ENCODE results near the gene HDAC7.

HDAC7 gene

GRCh38 chr12:47793015-47793681 lies 26.6 kb downstream of the HDAC7 start:
- no peak for DNase-seq (ENCODE audit: low read depth)

- DNase-seq (ENCODE audit: low read depth), result no peak
Measured at GRCh38 chr12:47791874-47792273, 27.8 kb downstream of the HDAC7 start.

- no peak for DNase-seq (ENCODE audit: low read depth)
Measured at GRCh38 chr12:47791351-47791746, 28.4 kb downstream of the HDAC7 start.

- no peak for DNase-seq (ENCODE audit: low read depth)
Measured at GRCh38 chr12:47790676-47791350, 28.9 kb downstream of the HDAC7 start.

- DNase-seq (ENCODE audit: low read depth), result no peak
Measured at GRCh38 chr12:47789712-47790489, 29.8 kb downstream of the HDAC7 start.

GRCh38 chr12:47789141-47789540 lies 30.6 kb downstream of the HDAC7 start:
- no peak for DNase-seq (ENCODE audit: low read depth)

- DNase-seq (ENCODE audit: low read depth), result no peak
Measured at GRCh38 chr12:47787596-47788319, 31.9 kb downstream of the HDAC7 start.

GRCh38 chr12:47786662-47787280 lies 32.9 kb downstream of the HDAC7 start:
- no peak for DNase-seq (ENCODE audit: low read depth)

GRCh38 chr12:47785887-47786661 lies 33.6 kb downstream of the HDAC7 start:
- no peak for DNase-seq (ENCODE audit: low read depth)

- DNase-seq (ENCODE audit: low read depth), result no peak
Measured at GRCh38 chr12:47785036-47785886, 34.4 kb downstream of the HDAC7 start.

GRCh38 chr12:47783821-47784819 lies 35.6 kb downstream of the HDAC7 start:
- DNase-seq (ENCODE audit: low read depth), result no peak

GRCh38 chr12:47783024-47783755 lies 36.5 kb downstream of the HDAC7 start:
- DNase-seq (ENCODE audit: low read depth), result no peak

GRCh38 chr12:47782372-47782770 lies 37.3 kb downstream of the HDAC7 start:
- no peak for DNase-seq (ENCODE audit: low read depth)

- no peak for DNase-seq (ENCODE audit: low read depth)
Measured at GRCh38 chr12:47781479-47782371, 38.0 kb downstream of the HDAC7 start.

GRCh38 chr12:47779943-47780504 lies 39.7 kb downstream of the HDAC7 start:
- no peak for DNase-seq (ENCODE audit: low read depth)

GRCh38 chr12:47779301-47779942 lies 40.3 kb downstream of the HDAC7 start:
- DNase-seq (ENCODE audit: low read depth), result peak; percentile 92
